Measurements from ENCODE around the gene SPECC1.

SPECC1 gene

GRCh38 chr17:20009302-20010098 lies at the start of gene SPECC1:
Gene SPECC1, plus strand, starts transcription at chr17:20009359. Its CDS starts 87,293 bp downstream, at chr17:20096652.
- peak; percentile 94 for TF ChIP-seq CTCF (IDR thresholded peaks at IDR 0.05)

GRCh38 chr17:19973156-19973555 lies 36.0 kb upstream of the SPECC1 start:
- TF ChIP-seq CTCF (IDR thresholded peaks at IDR 0.05), result no peak

- TF ChIP-seq CTCF (IDR thresholded peaks at IDR 0.05), result no peak
These were observed 33.6 kb upstream of the SPECC1 start for GRCh38 chr17:19975601-19976000.

GRCh38 chr17:19977293-19978208 lies 31.6 kb upstream of the SPECC1 start, which contains the start of gene AKAP10:
Gene AKAP10, minus strand, starts transcription at chr17:19977828. Its CDS starts 149 bp downstream, at chr17:19977679.
- TF ChIP-seq CTCF (IDR thresholded peaks at IDR 0.05), result no peak

- no peak for TF ChIP-seq CTCF (IDR thresholded peaks at IDR 0.05)
These were observed 30.9 kb upstream of the SPECC1 start for GRCh38 chr17:19978209-19978802.

GRCh38 chr17:19978805-19979211 lies 30.4 kb upstream of the SPECC1 start:
- no peak for TF ChIP-seq CTCF (IDR thresholded peaks at IDR 0.05)
